Measurements from ENCODE around the gene ZYG11A.
A peak's percentile ranks its signal among the peaks of the same experiment; 100 is the strongest.
"Not testable (repeated sequence)": the region's sequence is repeated elsewhere in the genome, so short reads cannot be mapped to it uniquely, and the experiment has no call there.

Gene ZYG11A

DNA sequence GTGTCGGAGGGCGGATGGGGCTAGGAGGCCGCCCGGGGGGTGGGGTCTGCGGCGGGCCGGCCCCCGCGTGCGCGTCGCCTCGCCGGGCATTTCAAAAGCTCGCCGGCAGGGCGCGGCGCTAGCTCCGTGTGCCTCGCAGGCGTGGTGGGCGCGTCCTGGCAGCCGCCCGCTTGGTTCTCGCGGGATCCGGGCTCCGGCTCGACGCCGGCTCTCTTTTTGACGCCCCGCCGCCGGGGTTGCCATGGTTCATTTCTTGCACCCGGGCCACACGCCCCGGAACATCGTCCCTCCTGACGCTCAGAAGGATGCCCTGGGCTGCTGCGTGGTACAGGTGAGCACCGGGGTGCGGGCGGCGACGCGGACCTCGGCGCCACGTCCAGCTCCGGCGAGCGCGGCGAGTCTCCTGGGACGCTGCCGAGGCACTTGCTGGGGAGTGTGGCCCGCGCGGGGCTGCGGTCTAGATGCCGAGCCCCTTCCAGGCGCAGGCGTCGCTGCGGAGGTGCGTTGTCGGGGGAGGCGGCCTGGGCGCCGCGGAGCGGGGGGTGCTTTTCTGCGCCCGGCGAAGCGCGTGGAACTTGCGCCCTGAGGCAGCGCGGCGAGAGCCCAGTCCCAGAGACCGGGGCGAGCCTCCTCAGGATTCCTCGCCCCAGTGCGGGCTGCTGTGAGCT, at the start of gene ZYG11A:
ZYG11A (plus strand) TSS at position 118 of the 668 bp plus-strand sequence; CDS start at position 242, 124 bp downstream.
- DNase-seq, result peak; percentile 81

DNA sequence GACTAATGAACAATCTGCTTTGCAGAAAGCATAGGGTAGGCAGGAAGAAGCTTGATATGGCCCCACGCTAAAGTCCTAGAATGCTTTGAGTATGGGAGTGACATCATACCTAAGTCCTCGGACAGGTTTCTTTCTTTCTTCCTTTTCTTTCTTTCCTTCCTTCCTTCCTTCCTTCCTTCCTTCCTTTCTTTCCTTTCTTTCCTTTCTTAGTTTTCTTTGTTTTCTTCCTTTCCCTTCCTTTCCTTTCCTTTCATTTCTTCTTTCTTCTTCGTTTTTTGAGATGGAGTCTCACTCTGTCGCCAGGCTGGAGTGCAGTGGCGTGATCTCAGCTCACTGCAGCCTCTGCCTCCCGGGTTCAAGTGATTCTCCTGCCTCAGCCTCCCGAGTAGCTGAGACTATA, 48.8 kb upstream of the ZYG11A start:
- DNase-seq, result not testable (repeated sequence)

- no peak for DNase-seq
These were observed 47.1 kb upstream of the ZYG11A start for GRCh38 chr1:52795464-52795863.

- no peak for DNase-seq
These were observed 44.2 kb upstream of the ZYG11A start for GRCh38 chr1:52798331-52798730.

GRCh38 chr1:52801011-52801410, 41.5 kb upstream of the ZYG11A start:
- DNase-seq, result no peak

GRCh38 chr1:52804083-52804482, 38.5 kb upstream of the ZYG11A start:
- not testable (repeated sequence) for DNase-seq

DNA sequence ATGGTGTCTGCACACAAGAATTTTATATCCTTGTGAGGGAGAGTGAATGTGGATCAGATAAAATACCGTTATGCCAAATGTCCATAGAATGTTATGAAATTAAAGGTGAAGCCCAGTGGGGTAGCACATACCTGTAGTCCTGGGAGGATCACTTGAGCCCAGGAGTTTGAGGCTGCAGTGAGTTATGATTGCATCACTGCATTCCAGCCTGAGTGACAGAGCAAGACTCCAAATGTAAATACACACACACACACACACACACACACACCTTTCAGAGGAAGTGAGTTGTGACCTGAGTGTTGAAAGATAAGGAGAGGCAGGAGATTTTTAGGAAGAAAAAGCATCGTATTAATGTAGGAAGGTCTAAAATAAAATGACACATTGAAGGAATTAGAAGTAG, 28.1 kb upstream of the ZYG11A start:
- DNase-seq, result no peak

DNA sequence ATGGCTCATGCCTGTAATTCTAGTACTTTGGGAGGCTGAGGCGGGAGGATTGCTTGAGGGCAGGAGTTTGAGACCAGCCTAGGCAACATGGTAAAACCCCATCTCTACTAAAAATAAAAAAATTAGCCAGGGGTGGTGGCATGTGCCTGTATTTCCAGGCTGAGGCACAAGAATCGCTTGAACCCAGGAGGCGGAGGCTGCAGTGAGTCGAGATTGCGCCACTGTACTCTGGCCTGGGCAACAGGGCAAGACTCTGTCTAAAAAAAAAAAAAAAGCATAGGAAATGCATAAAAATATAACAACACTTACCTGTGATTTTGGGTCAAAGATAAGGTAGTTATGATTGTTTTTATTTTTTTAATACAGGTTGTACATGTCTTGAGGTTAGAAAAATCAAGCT, 21.7 kb upstream of the ZYG11A start:
- DNase-seq, result not testable (repeated sequence)

GRCh38 chr1:52825868-52826267, 16.7 kb upstream of the ZYG11A start:
- no peak for DNase-seq

DNA sequence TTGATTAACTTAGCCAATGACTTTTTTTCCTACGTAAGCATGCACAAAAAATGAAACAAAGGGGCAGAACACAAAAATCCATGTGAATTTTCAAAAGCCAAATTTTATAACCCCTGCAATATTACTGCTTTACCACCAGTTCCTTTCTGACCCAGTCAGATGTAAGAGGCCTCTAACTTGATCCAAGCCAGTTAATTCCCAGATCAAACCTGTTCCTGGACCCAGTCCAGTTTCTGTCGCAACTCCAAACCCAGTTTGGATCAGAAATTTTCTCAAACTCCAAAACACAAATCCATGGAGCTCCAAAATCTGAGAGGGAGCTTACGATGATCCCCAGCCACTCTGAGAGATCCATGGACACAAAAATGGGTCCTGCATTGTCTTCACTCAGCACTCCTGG, 7.8 kb upstream of the ZYG11A start:
- DNase-seq, result no peak

DNA sequence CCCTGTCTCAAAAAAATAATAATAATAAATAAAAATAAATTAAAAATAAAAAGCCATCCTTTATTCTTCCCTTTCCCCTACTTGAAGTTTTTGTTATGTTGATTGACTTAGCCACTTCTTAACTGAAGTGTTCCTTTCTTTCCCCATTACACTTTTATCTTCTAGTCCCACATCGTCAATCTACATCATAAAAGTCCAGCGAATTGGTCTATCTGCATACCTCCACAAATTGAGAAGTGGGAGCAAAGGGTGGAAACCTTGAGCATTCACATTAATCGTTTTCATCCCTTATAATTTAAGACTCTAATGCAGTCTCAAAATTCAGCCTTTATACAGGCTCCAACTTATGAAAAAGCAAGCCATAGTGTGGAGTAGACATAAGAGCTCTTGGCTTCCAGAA, 6.5 kb upstream of the ZYG11A start:
- no peak for DNase-seq

- not testable (repeated sequence) for DNase-seq
These were observed 3.4 kb upstream of the ZYG11A start for GRCh38 chr1:52839175-52839574.

DNA sequence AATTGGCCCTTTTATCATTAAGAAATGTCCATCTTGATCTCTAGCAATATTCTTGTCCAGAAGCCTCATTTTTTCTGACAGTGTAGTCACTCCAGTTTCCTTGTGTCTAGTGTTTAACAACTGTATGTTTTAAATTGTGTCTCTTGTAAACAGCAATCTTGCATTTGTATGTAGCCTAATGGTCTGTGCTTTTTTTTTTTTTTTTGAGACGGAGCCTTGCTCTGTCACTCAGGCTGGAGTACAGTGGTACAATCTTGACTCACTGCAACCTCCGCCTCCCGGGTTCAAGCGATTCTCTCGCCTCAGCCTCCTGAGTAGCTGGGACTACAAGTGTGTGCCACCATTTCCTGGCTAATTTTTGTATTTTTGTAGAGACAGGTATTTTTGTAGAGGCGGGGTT, 2.6 kb downstream of the ZYG11A start:
- DNase-seq, result not testable (repeated sequence)

- DNase-seq, result no peak
These were observed 5.9 kb downstream of the ZYG11A start for GRCh38 chr1:52848423-52848822.

GRCh38 chr1:52850951-52851350, 8.4 kb downstream of the ZYG11A start:
- DNase-seq, result no peak

GRCh38 chr1:52852854-52853253, 10.3 kb downstream of the ZYG11A start:
- DNase-seq, result no peak

DNA sequence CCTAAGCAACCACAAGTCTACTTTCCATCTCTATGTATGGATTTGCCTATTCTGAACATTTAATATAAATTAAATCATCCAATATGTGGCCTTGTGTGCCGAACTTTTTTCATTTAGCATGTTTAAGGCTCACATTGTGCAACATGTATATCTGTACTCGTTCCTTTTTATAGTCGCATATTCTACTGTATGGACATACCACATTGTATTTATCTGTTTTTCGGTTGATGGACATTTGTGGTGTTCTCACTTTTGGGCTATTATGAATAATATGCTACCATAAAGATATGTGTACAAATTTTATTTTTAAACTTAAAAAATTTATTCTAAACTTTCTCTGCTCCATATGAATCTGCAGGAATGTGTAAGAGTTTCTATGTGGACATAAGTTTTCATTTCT, 13.0 kb downstream of the ZYG11A start:
- DNase-seq, result no peak

- DNase-seq, result no peak
These were observed 13.5 kb downstream of the ZYG11A start for GRCh38 chr1:52856026-52856425.

DNA sequence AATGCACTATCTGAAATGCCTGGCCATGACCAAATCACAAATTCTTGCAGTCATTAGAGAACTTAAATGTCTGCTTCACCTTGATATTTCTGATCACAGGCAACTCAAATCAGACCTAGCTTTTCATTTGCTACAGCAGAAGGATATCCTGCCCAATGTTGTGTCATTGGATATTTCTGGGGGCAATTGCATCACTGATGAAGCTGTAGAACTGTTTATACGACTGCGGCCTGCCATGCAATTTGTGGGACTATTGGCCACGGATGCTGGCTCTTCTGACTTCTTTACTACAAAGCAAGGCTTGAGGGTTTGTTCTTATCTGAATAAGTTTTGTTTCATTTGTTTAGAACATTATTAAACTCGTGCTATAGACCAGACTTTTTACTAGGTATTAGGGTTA, 14.9 kb downstream of the ZYG11A start:
- no peak for DNase-seq

DNA sequence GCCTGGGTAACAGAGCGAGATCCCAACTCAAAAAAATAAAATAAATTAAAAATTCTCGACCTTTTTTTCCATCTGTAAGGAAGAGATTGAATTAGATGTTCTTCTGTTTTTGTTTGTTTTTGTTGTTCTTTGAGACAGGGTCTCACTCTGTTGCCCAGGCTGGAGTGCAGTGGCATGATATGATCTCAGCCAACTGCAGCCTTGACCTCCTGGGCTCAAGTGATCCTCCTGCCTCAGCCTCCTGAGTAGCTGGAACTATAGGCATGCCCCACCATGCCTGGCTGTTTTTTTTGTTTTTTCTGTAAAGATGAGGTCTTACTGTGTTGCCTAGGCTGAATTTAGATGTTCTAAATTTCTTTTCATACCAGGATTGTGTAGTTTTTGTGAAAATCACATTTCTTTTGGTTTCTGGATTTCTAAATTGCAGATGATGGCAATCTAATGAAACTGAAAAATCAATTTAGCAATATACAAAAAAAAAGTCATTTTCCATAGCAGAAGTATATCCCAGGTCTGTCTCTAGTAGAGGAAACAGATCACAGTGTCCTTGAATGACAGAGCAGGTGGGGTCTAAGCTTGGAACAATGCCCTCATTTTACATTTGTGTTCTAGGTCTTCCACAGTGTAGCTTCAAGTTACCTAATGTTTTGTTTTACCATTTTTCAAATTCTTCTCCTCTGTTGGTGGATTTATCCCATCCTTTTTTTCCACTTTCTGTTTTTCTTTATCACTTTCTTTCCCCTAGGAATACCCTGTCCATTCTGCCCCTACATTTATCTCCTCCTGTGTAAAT, 20.3 kb downstream of the ZYG11A start:
- DNase-seq, result no peak

- no peak for DNase-seq
These were observed 24.7 kb downstream of the ZYG11A start for GRCh38 chr1:52867087-52867863.

- not testable (repeated sequence) for DNase-seq
These were observed 27.2 kb downstream of the ZYG11A start for GRCh38 chr1:52869727-52870126.

DNA sequence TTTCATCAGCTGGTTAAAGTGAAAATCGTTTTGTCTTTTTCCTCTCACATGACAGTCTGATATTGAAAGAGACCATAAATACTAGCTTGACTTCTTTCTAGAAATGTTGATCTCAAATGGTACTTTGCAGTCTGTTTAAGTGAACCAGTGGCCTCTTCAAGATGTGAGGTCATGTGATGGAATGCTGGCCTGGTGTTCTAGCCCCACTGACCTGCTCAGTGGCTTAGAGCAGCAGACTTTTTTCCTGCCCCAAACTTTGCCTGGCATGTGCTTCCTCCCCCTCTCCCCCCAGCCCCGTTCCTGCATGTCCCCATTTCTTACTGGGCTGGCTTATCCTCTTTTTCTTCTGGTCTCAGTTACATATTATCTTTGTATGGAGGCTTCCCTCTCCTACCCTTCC, 34.3 kb downstream of the ZYG11A start:
- no peak for DNase-seq

DNA sequence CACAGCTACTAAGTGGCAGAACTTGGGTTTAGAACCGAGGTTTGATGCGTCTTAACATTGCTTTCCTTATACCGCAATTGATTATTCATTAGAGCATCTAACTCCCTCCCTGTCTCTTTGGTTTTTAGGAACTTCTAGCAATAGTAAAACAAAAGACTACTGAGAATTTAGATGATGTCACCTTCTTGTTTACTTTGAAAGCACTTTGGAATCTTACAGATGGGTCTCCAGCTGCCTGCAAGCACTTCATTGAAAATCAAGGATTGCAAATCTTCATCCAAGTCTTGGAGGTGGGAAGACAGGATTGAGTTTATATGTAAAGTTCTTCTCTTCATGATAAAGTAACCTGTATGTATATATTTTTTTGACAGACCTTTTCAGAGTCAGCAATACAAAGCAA, 35.0 kb downstream of the ZYG11A start:
- DNase-seq, result no peak
